Cardiac fibroblast (primary cell): ENCODE data around the gene GRID2.

Source experiments
- DNase-seq, 2 donors: peaks; one replicate each; pipeline versions ENCODE4 v3.0.0 to v3.0.0-alpha.2; 2010; ENCODE audit warnings: low read depth in 2 of 2
- H3K4me3 ChIP-seq, 2 donors: replicated peaks in 1 of 2; 1 replicate in 1 of 2; 2 replicates in 1 of 2; pipeline ENCODE4 v1.5.1; 2011; ENCODE audit warnings: low read depth in 2 of 2, low read length in 2 of 2, mild to moderate bottlenecking in 2 of 2, moderate library complexity in 1 of 2
- TF ChIP-seq, protein P1 (sequence below): IDR thresholded peaks from one replicate; pipeline ENCODE4 v1.5.1; 2011; ENCODE audit warnings: low read depth, mild to moderate bottlenecking, low read length, inconsistent platforms

GRID2 gene

DNA sequence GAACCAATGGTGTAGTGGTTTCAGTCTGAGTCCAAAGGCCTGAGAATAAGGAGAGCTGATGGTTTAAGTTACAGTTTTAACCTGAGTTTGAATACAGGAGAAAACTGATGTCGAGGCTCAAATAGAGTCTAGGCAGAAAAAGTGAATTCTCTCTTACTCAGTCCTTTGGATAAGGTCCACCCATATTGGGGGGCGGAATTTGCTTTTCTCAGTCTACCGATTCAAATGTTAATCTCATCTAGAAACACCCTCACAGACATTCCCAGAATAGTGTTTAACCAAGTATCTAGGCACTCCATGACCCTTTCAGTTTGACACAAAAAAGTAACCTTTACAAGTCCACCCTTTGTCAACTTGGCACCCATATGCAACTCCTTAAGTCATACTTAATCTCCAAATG is 216.0 kb downstream of the GRID2 start:
- H3K4me3 ChIP-seq, result no peak overlapping the region
- DNase-seq, result no peak
- TF ChIP-seq, protein P1, sequence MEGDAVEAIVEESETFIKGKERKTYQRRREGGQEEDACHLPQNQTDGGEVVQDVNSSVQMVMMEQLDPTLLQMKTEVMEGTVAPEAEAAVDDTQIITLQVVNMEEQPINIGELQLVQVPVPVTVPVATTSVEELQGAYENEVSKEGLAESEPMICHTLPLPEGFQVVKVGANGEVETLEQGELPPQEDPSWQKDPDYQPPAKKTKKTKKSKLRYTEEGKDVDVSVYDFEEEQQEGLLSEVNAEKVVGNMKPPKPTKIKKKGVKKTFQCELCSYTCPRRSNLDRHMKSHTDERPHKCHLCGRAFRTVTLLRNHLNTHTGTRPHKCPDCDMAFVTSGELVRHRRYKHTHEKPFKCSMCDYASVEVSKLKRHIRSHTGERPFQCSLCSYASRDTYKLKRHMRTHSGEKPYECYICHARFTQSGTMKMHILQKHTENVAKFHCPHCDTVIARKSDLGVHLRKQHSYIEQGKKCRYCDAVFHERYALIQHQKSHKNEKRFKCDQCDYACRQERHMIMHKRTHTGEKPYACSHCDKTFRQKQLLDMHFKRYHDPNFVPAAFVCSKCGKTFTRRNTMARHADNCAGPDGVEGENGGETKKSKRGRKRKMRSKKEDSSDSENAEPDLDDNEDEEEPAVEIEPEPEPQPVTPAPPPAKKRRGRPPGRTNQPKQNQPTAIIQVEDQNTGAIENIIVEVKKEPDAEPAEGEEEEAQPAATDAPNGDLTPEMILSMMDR, result no peak

- no peak for DNase-seq
- H3K4me3 ChIP-seq, result no peak overlapping the region
- TF ChIP-seq, protein P1, result no peak
Measured at GRCh38 chr4:92520563-92520962, 216.8 kb downstream of the GRID2 start.

GRCh38 chr4:92521941-92522340 is 218.2 kb downstream of the GRID2 start:
- TF ChIP-seq, protein P1, result no peak
- DNase-seq, result no peak
- H3K4me3 ChIP-seq, result no peak overlapping the region

DNA sequence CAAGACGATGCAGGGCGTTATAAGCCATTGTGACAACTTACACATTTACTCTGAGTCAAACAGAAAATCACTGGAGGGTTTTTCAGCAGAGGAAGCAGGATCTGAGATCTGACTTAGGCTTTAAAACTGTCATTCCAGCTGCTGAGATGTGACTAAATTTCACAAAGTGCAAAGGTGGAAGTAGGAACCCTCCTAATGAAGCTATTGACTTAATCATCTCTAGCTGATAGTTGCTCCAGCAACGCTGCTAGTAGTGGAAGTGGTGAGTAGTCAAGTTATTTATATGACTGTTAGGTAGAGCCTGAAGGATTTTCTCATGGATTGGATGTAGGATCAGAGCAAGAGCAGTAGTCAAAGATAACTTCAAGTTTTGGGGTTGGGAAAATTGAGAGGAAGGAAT is 218.6 kb downstream of the GRID2 start:
- TF ChIP-seq, protein P1, result no peak
- DNase-seq, result no peak
- H3K4me3 ChIP-seq, result no peak overlapping the region

DNA sequence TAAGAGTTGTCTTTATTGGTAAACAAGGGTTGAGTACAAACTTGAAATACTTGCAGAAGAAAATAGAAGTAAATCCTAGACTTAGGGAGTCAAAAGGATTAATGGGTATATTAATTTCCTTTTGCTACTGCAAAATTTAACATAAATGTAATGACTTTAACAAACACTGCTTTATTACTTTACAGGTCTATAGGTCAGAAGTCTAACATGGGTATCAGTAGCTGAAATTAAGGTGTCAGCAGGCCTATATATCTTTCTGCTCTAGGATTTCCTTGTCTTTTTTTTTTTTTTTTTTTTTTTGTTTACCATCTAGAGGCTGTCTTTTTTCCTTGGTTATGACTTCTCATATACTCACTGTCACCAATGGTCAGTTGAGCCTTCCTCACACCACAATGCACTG is 220.4 kb downstream of the GRID2 start:
- DNase-seq, result no peak
- no peak overlapping the region for H3K4me3 ChIP-seq
- TF ChIP-seq, protein P1, result no peak

DNA sequence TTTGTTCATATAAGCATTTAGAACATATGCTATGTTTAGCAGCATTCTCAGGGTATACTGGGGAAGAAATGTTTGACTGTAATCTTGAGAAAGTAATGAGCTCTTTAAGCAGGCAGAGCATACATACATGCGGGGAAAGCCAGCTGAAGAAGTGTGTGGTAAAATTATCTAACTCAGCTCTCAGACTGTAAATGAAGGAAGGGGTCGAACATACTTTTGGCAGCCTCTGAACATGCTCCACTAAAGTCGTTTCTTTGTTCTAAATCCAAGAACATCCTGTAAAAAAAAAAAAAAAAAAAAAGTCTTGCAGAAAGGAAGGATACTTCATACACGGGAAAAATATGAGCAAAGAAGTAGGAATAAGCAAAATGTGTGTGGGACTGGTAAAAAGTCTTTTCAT is 224.8 kb downstream of the GRID2 start:
- TF ChIP-seq, protein P1, result no peak
- DNase-seq, result no peak
- no peak overlapping the region for H3K4me3 ChIP-seq

GRCh38 chr4:92529510-92529909 is 225.7 kb downstream of the GRID2 start:
- no peak overlapping the region for H3K4me3 ChIP-seq
- DNase-seq, result no peak
- TF ChIP-seq, protein P1, result no peak
